ENCODE measurements around the gene IFT88.

IFT88 gene

GRCh38 chr13:20565115-20565736 lies 1.7 kb upstream of the IFT88 start:
- no peak for DNase-seq

DNA sequence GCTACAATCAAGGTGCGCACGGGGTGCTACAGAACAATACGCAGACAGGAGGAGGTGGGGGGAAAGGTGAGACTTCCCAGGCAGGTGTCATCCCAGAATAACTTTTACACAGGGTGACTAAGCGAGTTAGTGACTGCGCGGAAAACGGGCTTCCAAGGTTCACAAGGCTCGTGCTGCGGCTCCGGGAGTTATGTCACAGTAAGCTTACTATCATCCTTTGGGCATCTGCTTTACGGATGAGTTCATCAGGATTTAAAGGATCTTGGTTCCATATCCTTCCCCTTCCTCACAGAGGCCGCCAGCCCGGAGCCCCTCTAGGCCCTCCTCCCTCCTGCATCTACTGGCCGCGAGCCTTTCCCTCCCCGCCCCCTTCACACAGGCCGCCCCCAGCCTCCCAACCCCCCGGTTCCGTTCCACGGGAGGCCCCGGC lies 474 bp upstream of the IFT88 start:
- peak; percentile 83 for DNase-seq

DNA sequence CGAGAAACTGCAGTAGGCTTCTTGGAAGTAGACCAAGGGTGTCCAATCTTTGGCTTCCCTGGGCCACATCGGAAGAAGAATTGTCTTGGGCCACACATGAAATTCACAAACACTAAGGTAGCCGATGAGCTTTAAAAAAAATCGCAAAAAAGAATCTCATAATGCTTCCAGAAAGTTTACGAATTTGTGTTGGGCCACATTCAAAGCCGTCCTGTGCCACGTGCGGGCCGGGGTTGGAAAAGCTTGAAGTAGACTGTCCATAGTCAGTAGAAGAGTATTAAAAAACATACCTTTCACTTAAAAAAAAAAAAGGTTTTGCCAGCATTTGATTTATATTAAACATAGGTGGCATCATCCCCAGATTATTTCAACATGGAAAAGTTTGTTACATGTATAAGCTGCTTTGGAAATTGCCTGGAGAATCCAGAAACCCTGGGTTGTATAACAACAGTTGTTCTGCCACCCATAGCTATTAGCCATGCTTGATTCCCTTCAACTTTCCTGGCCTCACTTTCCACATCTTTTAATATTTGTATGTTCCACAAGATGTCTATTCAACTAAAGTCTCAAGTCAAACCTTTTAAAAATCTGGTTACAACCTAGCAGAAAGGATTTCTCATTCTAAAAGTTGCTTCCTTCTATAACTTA lies 1.0 kb downstream of the IFT88 start:
- DNase-seq: no peak

- peak; percentile 73 for DNase-seq
Observed at GRCh38 chr13:20570517-20570916, 3.6 kb downstream of the IFT88 start.

DNA sequence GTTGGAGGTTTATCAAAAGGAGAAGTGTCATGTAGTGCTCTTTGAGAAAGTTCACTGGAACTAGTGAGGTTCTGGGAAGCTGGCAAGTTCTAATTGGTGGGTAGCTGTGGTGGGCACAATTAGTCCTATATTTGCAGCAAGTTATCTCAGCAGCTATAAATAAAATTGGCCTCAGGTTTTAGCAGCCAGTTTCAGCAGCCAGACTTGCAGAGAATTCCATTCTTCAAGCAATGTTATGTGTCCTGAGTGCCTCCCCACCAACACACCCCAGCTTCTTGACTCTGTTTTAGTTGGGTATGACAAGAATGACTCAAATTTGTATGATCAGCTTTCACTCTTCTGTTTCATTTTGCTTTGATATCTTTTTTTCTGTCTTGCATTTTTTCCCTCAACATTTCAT lies 4.7 kb downstream of the IFT88 start:
- DNase-seq: no peak

- DNase-seq: no peak
Observed at GRCh38 chr13:20573186-20573585, 6.2 kb downstream of the IFT88 start.

DNA sequence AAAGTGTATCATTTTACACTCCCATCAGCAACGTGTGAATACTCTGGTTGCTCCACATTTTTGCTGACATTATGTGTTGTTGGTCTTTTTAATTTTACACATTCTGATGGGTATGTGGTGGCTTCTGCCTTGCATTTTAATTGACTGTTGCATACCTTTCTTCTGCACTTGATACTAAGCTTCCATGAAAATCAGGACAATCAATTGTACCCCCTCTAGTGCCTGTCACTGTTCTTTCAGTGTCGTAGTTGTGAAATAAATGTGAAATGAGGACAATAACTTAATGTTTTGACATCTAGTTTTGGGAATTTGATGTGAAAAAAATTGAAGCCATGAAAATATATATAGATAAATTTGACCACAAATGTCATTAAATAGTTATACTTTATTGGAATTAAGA lies 6.7 kb downstream of the IFT88 start:
- DNase-seq: no peak

GRCh38 chr13:20579191-20579590 lies 12.2 kb downstream of the IFT88 start:
- no peak for DNase-seq

GRCh38 chr13:20580257-20580656 lies 13.3 kb downstream of the IFT88 start:
- no peak for DNase-seq

GRCh38 chr13:20582026-20582425 lies 15.1 kb downstream of the IFT88 start:
- DNase-seq: no peak

DNA sequence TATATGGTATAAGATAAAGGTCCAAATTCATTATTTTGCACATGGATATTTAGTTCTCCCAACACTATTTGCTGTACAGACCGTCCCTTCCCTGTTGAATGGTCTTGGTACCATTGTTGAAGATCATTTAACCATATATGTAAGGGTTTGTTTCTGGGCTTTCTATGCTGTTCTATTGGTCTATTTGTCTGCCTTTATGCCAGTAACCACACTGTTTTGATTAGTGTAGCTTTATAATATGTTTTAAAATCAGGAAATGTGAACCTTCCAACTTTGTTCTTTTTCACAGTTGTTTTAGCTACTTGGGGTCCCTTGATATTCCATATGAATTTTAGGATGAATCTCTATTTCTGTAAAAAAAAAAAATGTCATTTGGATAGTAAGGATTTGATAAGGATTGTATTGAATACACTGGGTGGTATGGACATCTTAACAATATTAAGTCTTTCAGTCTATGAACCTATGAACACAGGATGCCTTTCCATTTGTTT lies 16.9 kb downstream of the IFT88 start:
- no peak for DNase-seq

GRCh38 chr13:20585371-20585770 lies 18.4 kb downstream of the IFT88 start:
- no peak for DNase-seq

DNA sequence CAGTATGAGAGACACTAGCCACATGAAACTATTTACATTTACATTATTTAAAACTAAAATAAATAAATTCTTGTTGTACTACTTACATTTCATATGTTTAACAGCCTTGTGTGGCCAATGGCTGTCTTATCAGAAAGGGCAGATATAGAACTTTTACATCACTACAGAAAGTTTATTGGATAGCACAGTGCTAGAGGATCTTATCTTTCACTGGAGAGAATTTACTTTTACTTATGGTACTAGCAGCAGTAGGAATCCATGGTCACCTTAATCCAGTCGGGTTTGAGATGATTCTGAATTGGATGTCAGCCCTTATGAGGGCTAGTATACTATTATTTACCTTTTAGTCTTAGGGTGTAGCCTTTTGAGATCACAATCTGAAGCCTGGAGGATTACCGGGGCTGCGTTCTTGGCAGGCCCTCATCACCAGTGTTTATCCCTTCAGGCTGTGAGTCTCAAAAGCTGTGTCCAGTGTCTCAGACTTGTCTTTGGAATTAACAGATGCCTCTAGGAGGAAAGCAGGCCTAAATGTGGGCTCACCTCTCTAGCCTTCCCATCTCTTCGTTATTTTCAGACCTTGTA lies 21.7 kb downstream of the IFT88 start:
- no peak for DNase-seq

GRCh38 chr13:20590561-20590960 lies 23.6 kb downstream of the IFT88 start:
- no peak for DNase-seq

GRCh38 chr13:20592606-20593005 lies 25.6 kb downstream of the IFT88 start:
- DNase-seq: no peak

- DNase-seq: no peak
Observed at GRCh38 chr13:20594280-20594679, 27.3 kb downstream of the IFT88 start.

DNA sequence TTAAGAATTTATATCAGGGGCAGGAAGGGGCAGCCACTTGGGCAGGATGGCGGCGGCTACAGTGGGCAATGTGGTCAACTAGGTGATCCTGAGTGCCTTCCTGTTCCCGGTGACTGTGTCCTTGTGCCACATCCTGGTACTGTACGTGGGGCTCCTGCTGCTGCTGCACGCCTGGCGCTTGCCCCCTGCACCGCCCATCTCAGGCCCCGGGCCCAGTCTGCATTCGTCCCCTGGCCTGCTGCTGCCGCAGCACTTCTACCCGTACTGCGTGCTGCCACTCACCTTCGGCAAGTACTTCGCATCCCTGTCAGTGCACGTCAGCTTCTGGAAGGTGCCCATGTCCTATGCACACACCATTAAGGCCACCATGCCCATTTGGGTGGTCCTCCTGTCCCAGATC lies 40.1 kb downstream of the IFT88 start:
- no peak for DNase-seq

DNA sequence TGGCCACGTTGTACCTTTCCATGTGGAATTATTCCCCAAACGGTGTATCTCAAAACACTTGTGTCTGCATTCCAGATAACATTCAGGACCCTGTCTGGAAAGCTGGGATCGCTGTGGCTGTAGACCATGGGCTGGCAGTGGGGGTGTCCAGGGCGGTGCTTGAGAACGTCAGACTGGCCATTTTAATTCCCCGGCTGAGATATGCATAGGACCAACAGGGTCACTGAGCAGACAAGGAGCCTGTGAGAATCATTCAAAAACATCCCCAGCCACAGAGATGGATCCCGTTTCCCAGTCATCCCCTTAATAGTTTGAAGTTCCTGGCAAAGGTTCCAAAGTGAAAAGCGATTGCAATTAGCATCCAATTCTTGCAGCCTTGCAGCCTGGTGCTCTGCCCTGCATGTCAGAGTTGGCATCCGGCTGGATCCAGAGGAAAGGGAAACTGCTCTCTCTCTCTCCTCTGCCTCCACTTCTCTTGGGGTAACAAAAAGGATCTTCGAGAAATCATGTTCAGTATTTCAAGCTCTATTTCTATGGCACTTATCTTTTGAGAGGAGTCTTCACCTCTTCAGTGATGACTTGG lies 41.6 kb downstream of the IFT88 start:
- no peak for DNase-seq

GRCh38 chr13:20609145-20609544 lies 42.2 kb downstream of the IFT88 start:
- DNase-seq: peak; percentile 28

DNA sequence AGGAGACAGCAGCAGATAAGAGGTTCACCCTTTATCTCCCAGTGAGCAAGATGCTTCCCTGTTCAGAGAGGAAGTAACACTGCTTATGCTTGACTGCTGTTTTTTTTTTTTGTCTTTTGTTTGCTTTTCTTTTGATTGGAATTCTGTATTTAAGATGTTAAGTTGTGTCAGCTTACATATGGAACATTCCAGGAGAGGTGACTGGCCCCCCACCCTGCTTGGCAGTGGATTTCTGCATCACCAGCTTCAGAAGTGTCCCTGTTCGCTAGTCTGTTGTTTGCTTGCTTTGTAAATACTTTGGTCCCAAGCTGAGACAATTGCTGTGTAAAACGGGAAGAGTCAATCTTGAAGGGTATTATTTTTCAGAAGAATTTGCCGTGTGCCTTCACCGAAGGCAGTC lies 43.0 kb downstream of the IFT88 start:
- no peak for DNase-seq

- DNase-seq: peak; percentile 83
Observed at GRCh38 chr13:20616059-20616797, 49.3 kb downstream of the IFT88 start.

DNA sequence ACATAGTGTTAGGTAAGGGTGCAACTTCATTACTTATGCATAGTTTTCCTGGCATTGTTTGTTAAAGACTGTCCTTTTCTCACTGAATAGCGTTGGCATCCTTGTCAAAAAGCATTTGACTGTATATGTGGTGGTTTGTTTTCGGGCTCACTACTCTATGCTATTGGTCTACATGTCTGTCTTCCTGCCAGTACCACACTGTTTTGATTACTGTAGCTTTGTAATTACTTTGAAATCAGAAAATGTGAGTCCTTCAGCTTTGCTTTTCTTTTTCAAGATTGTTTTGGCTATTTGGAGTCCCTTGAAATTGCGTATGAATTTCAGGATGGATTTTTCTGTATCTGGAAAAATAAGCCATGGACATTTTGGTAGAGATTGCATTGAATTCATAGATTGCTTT lies 56.0 kb downstream of the IFT88 start:
- no peak for DNase-seq

- no peak for DNase-seq
Observed at GRCh38 chr13:20624213-20624612, 57.3 kb downstream of the IFT88 start.
